NCI-H146 (cell line): Measurements from ENCODE around the gene HJV.

Source experiments
- DNase-seq: peaks from one replicate; lab custom pipeline; 2025; lab: John Stamatoyannopoulos, UW

Gene HJV

DNA sequence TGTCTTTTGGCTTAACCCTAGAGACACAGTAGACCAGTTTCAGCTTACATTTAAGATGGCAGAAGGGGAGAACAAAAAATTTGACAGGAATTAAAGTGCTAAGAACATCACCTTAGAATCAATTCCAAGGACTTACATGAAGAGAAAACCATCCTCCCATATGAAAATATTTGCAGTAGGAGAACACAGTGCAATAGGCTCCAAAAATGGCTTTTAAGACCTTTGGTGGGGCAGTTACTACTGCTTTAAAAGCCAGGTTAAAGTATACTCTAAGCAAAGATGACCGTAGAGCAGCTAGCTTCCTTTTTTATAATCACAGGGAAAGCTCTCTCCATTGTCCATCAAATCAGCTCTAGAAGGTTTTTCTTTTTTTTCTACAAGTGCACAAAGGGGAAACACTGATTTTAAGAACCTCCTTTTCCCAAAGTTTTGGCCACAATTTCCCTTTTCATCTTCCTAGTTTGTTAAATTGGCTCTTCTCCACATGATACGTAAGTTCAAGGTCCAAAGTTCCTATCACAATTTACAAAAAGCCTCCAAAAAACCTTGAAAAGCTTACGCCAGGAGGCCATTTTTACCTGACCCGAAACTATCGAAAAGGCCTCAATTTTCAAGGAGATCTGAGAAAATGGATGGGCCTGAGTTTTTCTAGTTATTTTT lies 28.4 kb downstream of the HJV start:
- DNase-seq, result no peak

DNA sequence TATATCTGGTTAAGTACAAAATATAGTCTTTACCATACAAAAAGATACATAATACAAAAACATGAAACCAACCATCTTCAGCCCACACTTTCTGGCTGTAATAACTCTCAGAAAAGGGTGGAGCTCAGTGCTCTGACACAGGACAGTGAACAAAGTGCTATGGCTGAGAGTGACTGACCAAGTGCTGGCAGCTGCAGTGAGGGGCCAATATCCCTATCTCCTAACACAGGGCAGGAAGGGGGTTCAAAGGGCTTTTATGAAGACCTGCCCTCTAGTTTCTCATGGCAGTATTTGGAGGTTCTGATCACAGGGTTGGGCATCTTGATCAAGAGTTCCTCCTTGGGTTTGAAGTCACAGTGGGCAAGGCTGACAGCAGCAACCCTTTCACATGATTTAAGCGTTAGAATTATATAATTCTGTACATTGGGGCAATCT lies 29.0 kb downstream of the HJV start:
- DNase-seq, result no peak

DNA sequence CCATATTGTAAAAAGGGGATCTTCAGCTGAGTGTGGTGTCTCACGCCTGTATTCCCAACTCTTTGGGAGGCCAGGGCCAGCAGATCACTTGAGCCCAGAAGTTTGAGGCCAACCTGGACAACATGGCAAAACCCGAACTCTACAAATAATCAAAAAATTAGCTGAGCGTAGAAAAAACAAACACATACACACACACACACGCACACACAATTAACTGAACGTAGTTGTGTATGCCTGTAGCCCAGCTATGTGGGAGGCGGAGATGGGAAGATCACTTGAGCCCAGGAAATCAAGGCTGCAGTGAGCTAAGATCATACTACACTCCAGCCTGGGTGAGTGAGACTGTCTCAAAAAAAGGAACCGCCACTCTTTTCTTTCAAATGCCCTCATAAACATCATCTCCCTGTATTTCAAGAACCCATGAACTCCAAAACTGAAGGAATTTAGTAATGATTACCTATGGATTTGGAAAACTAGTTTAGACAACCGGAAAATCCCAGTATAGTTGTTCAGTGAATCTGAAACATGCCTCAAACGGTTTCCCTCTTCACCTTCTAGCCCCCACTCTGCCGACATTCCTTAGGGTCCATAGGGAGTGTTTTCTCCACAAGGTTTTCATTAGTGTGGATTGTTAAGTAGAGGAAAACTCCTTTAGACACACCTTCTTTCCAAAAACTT lies 29.7 kb downstream of the HJV start:
- no peak for DNase-seq

DNA sequence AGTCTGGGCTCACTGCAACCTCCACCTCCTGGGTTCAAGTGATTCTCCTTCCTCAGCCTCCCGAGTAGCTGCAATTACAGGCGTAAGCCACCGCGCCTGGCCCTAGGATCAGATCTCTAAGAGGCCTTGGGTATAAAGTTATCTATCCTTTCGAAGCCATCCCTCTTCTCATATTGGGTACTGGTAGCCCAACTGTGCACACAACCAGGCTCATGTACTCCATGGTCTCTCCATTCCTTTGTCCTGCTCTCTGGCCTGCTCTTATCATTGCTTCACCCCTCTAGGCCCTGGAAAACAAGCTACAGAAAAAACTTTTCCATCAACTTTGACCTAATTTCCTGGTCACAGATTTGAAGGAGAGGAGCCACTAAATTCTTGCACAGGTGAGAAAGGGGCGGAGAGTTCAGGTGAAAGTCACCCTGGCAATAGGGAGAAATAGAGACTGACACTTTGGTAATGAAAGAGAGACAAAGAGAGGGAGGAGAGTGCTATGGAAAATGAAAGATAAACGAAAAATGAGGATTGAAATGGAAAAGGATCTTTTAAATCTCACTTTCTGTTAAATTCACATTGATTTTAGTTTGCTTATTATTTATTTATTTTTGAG lies 31.2 kb downstream of the HJV start:
- DNase-seq, result no peak

DNA sequence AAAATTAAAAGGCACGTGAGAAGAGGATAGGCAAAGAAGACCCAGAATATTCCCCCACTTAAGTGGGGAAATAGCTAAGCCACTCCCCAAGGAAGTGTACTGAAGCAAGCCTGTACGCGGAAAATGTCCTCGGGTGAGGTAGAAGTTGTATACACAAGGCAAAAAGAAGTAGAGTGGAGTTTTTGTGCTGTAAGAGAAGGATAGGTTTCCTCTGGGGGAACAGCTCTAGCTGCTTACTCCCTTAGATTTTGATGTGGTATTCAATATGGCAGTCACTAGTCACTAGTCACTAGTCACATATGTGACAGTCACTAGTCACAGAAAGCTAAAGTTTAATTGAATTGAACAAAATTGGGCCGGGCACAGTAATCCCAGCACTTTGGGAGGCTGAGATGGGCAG lies 32.8 kb downstream of the HJV start:
- DNase-seq, result no peak

DNA sequence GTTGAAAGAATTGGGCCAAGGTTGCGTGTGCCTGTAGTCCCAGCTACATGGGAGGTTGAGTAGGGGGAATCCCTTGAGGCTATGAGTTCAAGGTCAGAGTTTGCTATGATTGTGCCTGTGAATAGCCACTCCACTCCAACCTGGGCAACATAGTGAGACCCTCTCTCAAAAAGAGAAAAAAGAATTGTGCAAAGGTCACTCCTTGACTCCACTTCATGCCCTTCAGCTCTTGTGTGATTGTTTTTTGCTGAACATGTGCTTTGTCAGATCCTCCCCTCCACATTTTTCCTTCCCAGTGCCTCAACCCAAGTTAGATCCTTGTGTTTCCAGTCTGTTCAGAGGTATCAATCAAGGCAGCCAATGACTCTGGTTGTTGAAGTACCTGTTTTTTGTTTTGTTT lies 33.6 kb downstream of the HJV start:
- no peak for DNase-seq

DNA sequence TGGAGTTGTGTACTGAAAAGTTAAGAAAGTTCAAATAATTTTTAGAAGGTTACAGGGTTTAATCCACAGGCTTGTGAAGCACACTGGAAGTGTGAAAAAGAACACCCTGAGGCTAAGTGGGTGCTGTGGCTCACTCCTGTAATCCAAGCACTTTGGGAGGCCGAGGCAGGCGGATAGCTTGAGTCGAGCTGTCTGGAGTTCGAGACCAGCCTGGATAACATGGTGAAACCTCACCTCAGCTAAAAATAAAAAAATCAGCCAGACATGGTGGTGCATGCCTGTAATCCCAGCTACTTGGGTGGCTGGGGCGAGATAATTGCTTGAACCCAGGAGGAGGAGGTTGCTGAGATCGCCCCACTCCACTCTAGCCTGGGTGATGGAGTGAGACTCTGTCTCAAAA lies 35.0 kb downstream of the HJV start:
- no peak for DNase-seq

DNA sequence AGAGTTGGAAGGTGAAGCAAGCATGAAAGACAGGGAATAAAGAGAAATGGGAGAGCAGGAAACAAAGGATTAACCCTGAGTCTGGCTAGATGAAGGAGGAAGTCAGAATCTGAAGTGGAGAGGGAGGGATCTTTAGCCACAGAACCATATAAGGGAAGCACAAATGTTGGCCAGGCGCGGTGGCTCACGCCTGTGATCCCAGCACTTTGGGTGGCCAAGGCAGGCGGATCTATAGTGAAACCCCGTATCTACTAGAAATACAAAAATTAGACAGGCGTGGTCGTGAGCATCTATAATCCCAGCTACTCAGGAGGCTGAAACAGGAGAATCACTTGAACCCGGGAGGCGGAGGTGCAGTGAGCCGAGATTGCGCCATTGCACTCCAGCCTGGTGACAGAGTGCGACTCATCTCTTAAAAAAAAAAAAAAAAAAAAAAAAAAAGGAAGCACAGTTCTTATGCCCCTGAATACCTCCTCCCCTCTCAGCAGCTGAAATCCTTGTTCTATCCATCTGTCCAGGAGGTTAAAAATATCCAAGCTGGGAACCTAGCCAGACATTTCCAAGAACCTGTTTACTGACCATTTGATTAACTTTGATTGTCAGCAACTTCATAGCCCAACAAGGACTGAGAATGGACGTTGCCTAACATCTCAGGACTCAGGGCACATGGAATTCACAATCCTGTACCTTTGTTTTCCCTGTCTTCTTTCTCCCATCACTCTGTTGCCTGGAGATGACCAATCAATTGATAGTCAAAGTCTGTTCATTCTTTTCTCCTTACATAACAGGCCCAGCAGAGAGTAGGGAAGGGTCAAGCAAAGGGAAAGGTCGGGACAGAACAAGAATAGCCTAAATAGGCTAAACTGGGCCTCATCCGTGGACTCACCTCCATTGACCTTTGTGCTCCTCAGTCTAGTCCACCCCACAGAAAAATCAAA lies 35.8 kb downstream of the HJV start:
- DNase-seq, result peak; percentile 21

DNA sequence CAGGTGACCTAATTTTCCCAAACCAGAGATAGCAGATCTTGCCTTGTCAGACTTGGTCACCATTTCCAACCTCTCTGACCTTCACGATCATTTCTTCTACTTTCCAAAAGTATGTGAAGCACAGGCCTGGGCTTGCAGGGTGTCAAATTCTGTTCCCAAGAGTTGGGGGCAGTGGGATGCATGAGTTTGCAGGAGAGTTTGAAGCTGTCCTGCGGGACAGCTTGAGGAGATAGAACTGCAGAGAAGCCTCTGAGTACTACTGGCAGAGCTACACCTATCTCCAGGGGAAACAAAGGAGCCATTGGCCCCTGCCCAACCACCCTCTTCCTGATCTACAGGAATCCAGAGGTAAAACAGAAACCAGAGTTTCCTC lies 36.4 kb downstream of the HJV start:
- no peak for DNase-seq

DNA sequence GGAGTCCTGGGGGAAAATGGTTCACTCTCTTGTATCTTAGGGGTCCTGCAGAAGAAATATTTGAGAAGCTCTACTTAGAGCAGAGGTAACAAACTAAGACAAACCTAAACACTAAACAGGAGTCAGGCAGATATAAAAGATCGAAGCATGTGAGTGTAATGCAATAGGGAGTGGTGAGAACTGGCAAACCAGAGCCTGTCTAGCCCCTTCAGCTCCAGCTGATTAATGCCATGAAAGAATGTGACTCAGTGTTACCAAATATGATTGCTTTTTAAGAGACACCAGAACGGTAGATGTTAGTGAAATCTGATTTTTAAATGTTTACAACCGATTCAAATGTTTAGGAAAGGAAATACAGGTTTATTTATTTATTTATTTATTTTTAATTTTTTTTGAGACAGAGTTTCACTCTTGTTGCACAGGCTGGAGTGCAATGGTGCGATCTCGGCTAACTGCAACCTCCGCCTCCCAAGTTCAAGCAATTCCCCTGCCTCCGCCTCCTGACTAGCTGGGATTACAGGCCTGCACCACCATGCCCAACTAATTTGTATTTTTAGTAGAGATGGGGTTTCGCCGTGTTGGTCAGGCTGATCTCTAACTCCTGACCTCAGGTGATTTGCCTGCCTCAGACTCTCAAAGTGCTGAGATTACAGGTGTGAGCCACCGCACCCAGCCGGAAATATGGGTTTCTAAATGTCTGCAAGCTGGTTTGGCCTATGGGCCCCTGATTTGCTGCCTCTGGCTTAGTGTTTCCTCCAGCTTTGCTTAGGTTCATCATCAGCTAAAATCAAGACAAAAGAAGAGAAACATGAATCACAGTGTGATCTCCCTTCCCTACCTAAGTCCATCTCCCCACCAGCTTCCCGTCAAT lies 37.3 kb downstream of the HJV start:
- DNase-seq, result no peak

DNA sequence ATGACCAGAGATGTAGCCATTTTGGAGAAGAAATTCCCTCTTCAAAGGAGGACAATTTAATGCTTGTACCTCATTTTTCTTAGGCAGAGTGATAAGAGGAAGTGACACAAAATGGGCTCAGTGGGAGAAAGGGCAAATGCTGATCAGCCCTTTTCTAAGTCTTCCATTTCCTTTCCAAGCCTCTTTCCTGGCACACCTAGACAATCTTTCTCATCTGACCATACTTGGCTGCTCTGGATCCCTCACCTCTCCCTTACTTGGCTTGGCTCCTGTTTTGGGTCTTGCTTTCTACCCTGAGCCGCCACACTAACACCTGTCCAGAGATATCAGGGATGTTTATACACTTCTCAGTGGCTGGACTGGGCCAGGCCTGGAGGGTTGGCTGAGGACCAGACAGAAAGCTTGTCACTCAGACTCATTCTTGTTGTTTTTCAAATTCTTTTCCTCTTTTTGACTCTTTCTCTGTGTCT lies 38.3 kb downstream of the HJV start:
- DNase-seq, result no peak

DNA sequence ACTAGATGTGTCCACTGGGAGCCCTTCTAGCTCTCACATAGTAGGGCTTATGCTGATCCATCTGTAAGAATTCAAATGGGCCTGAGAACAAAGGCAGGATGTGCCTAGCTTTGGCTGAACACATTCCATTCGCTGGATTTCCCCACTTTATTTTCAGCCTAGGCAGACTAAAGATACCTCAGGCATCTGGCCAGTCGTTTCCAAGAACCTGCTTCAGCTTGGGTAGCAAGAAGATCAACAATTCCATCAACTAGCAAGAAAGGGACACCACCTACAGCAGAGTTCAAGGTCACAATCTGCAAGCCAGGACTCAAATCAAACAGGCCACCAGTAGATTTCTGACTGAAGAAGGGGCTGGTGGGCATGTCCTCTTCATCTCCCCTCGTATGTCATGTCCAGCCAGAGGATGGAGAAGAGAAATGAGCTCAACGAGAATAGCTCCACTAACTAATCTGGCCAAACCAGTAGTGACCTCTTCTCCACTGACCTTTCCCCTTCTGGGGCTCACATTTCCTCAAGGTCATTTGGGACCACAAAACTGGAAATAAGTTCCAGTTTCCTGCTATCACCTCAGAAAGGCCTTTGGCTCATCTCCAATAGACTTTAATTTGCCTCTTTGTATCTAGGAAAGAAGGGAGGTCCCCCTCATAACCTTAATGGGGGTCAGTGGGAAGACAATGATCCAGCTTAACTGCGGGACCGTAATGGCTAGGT lies 39.4 kb downstream of the HJV start:
- no peak for DNase-seq

DNA sequence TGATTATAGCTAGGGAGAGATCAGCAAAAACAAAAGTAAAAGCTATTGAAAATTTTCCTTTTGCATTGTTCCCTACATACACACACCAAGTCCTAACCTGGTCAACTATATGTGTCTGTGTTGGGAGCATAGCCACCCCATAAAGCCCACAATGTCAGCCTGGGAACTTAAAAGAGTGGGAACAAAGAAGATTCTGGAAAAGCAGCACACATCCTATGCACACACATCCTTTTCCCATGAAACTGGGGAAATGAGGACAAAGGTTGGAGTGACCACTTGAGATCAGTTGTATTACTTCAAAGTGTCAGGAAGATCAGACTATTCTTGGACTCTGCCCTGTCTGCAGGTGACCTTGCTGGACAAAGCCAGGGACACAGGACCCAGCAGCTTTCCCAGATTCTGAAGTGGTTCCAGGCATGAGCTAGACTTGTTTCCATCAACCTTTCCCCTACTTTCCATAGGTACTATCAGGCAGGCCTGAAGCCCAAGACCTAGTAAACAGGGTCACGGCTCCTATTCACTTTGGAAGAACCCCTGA lies 41.0 kb downstream of the HJV start:
- DNase-seq, result no peak

DNA sequence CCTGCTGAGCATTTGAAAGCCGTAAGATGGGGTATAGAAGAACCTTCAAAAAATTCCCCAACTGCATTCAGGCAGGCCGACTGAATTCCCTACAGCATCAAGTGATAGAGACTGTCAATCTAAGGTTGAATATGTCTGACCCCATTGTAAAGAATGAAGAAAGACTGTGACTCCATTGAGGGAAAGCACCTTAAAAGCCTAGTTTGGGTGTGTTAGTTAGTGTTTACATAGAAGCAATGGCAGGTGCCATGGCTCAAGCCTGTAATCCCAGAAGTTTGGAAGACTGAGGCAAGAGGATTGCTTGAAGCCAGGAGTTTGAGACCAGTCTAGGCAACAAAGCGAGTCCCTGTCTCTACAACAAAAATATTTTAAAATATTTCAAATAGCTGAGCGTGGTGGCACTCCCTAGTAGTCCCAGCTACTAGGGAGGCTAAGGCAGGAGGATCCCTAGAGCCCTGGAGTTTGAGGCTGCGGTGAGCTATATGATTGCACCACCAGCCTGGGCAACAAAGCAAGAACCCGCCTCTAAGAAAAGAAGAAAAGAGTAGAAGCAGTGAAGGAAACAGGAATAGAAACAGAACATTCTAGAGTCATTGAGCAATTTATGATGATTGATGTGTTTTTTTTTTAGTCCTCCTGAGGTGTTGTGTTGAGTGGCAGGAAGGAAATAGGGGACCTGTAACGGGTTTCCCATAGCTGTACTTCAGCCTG lies 41.6 kb downstream of the HJV start:
- no peak for DNase-seq

DNA sequence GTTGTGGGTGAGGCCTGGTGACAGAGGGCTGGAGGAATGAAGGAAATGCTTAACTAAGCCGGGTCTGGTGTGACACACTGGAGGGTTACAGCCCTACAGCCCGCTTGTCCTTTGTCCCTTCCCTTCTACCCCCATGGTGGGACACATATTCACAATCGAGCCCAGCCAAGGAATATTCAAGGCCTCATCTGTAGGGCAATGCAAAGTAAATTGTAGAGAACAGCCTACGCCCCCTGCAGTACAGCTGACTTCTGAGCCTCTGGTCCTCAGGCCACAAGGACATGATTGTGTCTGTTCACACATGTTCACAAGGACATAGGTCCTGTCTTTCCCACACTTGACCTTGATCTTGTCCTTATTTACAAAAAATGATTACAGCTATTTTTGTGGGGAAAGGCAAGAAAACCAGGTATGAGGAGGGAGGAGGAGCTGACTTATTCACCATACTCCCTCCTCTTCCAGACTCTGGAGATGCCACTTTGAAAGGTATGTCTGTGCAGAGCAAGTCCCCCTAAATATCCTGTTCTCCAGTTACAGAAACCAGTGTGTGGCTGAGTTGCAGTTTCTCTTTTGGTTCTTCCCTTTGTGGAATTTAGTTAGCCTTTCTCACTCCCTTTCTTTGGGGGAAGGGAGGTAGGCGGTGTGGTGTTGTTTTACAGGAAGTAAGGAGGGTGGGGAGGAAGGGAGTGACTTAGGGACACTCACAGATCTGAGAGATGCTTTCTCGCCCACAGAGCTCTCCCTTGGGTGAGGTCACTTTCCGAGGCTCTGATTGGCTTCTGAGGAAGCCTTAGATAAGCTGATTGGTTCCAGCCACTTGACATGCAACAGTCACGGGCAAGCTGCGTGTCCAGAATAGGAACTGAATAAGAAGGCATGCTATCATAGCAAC lies 42.4 kb downstream of the HJV start:
- peak; percentile 97 for DNase-seq

DNA sequence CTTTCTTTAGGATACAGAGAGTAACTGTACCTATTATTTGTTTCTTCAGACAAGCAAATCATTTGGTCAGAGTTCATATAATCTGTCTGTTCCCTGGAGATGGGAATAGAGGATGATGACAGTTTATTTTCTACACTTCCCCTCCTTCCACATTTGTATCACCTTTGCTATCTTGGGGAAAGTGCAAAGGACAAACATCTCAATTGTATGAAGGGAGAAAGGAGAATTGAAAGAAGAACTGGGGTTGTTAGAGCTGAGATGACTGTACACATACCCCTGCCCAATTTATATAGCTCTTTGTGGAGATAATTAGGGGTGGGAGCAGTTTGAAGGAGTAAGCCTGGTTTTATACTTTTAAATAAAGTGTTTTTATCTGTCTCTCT lies 43.1 kb downstream of the HJV start:
- DNase-seq, result no peak

DNA sequence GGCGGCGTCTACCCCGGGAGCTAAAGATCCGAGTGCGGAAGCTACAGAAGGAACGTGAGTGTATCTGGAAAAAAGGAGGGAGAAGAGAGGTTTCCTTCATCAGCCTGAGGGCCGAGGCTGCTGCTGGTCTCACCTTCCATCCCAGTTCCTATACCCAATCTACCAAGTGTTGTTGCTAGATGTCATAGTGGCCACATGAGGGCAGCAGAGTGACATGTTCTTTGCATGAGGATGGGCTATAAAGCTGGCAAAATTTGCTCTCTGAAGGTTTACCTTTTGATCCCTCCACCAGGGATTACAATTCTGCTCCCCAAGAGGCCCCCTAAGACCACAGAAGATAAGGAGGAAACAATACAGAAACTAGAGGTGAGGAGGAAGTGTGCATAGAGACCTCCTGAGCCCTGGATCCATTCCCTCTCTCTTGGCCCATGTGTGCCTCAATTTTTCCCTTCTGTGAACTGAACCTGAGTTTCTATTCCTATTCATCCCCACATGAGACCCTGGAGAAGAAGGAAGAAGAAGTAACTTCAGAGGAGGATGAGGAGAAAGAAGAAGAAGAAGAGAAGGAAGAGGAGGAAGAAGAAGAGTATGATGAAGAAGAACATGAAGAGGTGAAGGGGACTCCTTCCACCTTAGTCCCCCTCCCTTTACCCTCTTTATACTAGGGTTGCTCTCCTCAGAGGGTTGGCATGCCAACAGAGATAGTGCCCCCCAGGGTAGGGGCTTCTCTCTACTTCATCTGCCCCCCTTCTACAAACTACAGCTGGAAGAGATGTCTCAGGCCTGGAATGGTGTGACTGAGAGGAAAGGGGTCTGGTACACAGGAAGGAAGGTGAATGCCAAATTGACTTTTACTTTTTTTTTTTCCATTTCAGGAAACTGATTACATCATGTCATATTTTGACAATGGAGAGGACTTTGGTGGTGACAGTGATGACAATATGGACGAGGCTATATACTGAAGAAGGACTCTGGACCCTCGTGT lies 43.8 kb downstream of the HJV start:
- peak; percentile 78 for DNase-seq

DNA sequence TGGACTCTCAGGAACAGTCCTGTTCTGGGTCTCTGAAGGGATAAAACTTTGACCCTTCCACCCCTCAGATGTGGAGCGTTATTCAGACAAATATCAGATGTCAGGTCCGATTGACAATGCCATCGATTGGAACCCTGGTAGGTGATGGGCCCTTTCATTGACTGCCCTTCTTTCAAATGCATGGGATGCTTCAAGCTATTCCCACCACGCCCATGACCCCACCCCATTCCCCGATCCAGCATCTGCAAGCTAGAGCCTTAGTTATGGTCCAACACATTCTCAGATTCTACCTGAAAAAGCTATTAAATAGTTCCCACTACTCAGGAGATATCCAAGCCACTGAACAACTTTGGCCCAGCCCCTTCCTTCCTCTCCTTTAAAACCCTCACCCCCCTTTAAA lies 44.5 kb downstream of the HJV start:
- no peak for DNase-seq
